Ovary (tissue), 9 donors: ENCODE data around the gene DRAXIN. TPM values are rescaled to one million over a fixed set of nuclear protein-coding genes. Genes with fewer than 3 reads are reported as not detected.

ENCODE experiments used
- DNase-seq, 5 donors: peaks; one replicate each; pipeline ENCODE4 v3.0.0-alpha.2; 2019 to 2020
- H3K27ac ChIP-seq, 2 donors: fragments of 200-600 bp; one replicate each; pipeline versions ENCODE4 v1.5.1 to v1.8.0; 2019 to 2022
- H3K27me3 ChIP-seq: fragments of 200-600 bp; one replicate; pipeline ENCODE4 v1.8.0; 2022
- H3K36me3 ChIP-seq: fragments of 200-600 bp; sonication (generic); one replicate; pipeline ENCODE4 v1.5.1; 2019
- H3K4me1 ChIP-seq: one replicate; pipeline ENCODE4 v1.8.1; 2013; ENCODE audit warnings: mild to moderate bottlenecking, moderate library complexity; ENCODE audit not compliant: insufficient read depth
- H3K4me3 ChIP-seq: fragments of 200-600 bp; sonication (generic); one replicate; pipeline ENCODE4 v1.5.1; 2017
- H3K9me3 ChIP-seq, 2 donors: fragments of 200-600 bp in 1 of 2; sonication (generic) in 1 of 2; one replicate each; pipeline versions ENCODE4 v1.5.1 to v1.8.1; 2013 to 2019; ENCODE audit warnings: mild to moderate bottlenecking in 1 of 2, moderate library complexity in 1 of 2
- CTCF ChIP-seq, 3 donors: fragments of 450-650 bp in 2 of 3; fragments of 200-600 bp in 1 of 3; IDR thresholded peaks; one replicate each; pipeline versions ENCODE4 v1.5.1 to v1.8.0; 2016 to 2022; ENCODE audit warnings: antibody characterized with exemption in 3 of 3, mild to moderate bottlenecking in 1 of 3
- EP300 ChIP-seq: sonication (generic); formaldehyde crosslinking; IDR thresholded peaks from one replicate; pipeline ENCODE4 v1.6.1; 2017; ENCODE audit warnings: antibody characterized with exemption
- POLR2A ChIP-seq: fragments of 450-650 bp; IDR thresholded peaks from one replicate; pipeline ENCODE4 v1.6.1; 2017; ENCODE audit warnings: antibody characterized with exemption, mild to moderate bottlenecking, moderate library complexity
- WGBS, 3 donors: extraction: QIAGEN DNeasy Blood & Tissue Kit in 1 of 3; methylation state at CpG; one replicate each; pipeline versions ENCODE4 v1.1.5 to v1.1.7; 2013 to 2017; 5-methylcytosine and 5-hydroxymethylcytosine counted together
- intact Hi-C, 4 donors: fragments of 100-400 bp; cut with DNase I; formaldehyde crosslinking; loops; one replicate each; pipeline versions ENCODE4 v1.11.0 to v1.15.1; 2022 to 2023
- polyA plus RNA-seq, 2 donors: library from polyadenylated mRNA; stranded (reverse); fragments of 200-250 nt in 1 of 2; fragments of 350-450 nt in 1 of 2; fragmentation: Illumina TruSeq in 1 of 2; extraction: RNeasy Lipid Tissue Mini Kit (QIAGEN cat#74804) in 1 of 2; gene quantifications; one replicate each; pipeline ENCODE4 v1.2.3, GENCODE V29; 2013 to 2014
- total RNA-seq, 7 donors: library from RNA; depleted of rRNA in 2 of 7; stranded (reverse); fragments of >200 nt in 2 of 7; fragmentation: NEBNext Ultra II Directional in 3 of 7; extraction: Animal tissue kit (Norgen Biotek cat#: 25700) in 3 of 7; gene quantifications; one replicate each; pipeline versions ENCODE4 v1.1.0 to v1.2.4, GENCODE V29; 2016 to 2023
- donor health status: DM: no; HTN: no; CAD: no; lungs with moderate emphysema.
- donor health status: DM: no; HTN: no; CAD: no.
- donor health status: Bipolar disorder and iron deficiency.
- donor health status: DM: yes; HTN: yes; CAD: no.
- donor health status: DM: no; HTN: no; CAD: no.
- donor health status: DM: yes; HTN: yes; CAD: no.

The DRAXIN gene
- total and polyA plus RNA-seq, 9 donors = under 0.01 to 0.33 (median 0.05) TPM; not detected in 2

- Histone ChIP-seq H3K4me1 (peaks cover 3% of the 10 kb centered on the region), H3K9me3 (no peaks in the 10 kb centered on the region), H3K27me3 (no peaks in the 10 kb centered on the region), H3K36me3 (no peaks in the 10 kb centered on the region), H3K27ac (no peak overlapping the region), H3K4me3 (no peak overlapping the region)
- no peak for TF ChIP-seq EP300
- 82 to 90% (median 86%) methylated on average over 5 of the region's 5 CpGs for WGBS, 3 donors
- no peak for DNase-seq
- intact Hi-C loops = no loop called here
Observed at GRCh38 chr1:11725616-11726015, 34.1 kb downstream of the DRAXIN start.

DNA sequence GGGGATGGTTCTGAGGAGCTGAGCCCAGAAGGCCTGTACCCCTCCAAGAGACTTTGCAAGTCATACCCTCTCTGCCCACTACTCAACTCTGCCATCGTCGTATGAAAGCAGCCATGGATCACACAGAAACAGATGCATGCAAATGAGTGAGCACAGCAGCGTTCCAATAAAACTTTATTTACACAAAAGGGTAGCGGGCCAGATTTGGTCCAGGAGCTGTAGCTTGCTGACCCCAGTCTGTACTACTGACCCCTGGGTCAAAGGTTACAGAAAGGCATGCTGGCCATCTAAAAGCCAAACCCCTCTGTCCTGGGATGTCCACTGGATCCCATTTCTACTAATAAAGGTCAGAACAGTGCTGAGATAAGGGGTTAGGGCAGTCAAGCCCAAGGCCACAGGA is 35.6 kb downstream of the DRAXIN start:
- Histone ChIP-seq H3K4me3 (no peak overlapping the region), H3K36me3 (no peaks in the 10 kb centered on the region), H3K27me3 (no peaks in the 10 kb centered on the region), H3K27ac (no peak overlapping the region), H3K4me1 (peaks cover 5% of the 10 kb centered on the region), H3K9me3 (no peaks in the 10 kb centered on the region)
- DNase-seq = no peak
- TF ChIP-seq EP300 = no peak
- TF ChIP-seq POLR2A = no peak
- no peak for TF ChIP-seq CTCF (IDR thresholded peaks at IDR 0.05)
- intact Hi-C loops = no loop called here
- 87 to 98% (median 92%) methylated on average over 4 of the region's 4 CpGs for WGBS, 3 donors

DNA sequence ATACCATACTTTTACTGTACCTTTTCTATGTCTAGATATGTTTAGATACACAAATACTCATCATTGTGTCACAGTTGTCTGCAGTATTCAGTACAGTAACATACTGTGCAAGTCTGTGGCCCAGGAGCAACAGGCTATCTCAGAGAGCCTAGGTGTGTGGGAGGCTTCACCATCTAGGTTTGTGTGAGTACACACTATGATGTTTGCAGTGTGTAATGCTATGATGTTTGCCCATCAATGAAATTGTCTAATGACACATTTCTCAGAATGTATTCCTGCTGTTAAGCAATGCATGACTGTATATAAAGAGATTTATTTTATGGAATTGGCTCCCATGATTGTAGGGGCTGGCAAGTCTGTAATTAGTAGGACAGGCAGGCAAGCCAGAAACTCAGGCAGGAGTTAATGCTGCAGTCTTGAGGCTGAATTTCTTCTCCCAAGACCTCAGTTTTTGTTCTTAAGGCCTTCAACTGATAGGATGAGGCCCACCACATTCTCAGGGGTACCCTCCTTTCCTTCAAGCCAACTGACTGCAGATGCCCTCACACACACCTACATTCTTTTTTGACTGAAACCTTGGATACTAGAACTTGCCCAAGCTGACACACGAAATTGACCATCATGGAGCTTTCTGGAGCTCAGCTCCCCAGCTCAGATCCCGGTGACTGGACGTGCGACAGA is 36.8 kb downstream of the DRAXIN start:
- intact Hi-C loops = no loop called here
- WGBS, 3 donors = 91 to 98% (median 95%) methylated on average over 4 of the region's 4 CpGs

DNA sequence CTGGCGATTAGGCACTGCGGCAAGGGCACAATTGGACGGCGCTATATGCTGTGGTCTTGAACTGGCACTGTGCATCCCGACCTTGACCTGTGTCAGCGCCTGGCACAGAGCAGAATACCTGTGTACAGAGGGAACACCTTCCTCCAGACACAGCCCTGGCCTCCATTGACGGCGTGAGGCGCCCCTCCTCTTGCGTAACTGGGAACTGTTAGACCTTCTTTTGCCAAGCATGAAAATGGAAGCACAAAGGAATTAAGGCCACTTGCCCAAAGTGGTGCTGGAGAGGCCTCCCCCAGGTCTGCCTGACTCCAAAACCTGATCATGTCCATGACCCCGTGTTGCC is 37.6 kb downstream of the DRAXIN start:
- Histone ChIP-seq H3K4me1 (peaks cover 9% of the 10 kb centered on the region), H3K27me3 (no peaks in the 10 kb centered on the region), H3K27ac (no peak overlapping the region), H3K4me3 (no peak overlapping the region), H3K36me3 (no peaks in the 10 kb centered on the region), H3K9me3 (no peaks in the 10 kb centered on the region)
- 89 to 93% (median 90%) methylated on average over 11 of the region's 11 CpGs for WGBS, 3 donors
- no peak for DNase-seq
- intact Hi-C loops = no loop called here
- TF ChIP-seq POLR2A = no peak
- no peak for TF ChIP-seq EP300
- TF ChIP-seq CTCF (IDR thresholded peaks at IDR 0.05) = no peak

More for the DNA sequence above, 36.8 kb downstream of the DRAXIN start:
- Histone ChIP-seq H3K27me3 (no peaks in the 10 kb centered on the region), H3K36me3 (no peaks in the 10 kb centered on the region), H3K27ac (no peak overlapping the region), H3K9me3 (no peaks in the 10 kb centered on the region), H3K4me1 (peaks cover 9% of the 10 kb centered on the region), H3K4me3 (no peak overlapping the region)
- DNase-seq = no peak
- no peak for TF ChIP-seq EP300
- no peak for TF ChIP-seq POLR2A
- TF ChIP-seq CTCF (IDR thresholded peaks at IDR 0.05) = no peak
